Tibial artery (tissue), 4 donors: ENCODE data around the gene RHBDD2.
A peak's percentile ranks its signal among the peaks of the same experiment; 100 is the strongest.
"Not testable (repeated sequence)": the region's sequence is repeated elsewhere in the genome, so short reads cannot be mapped to it uniquely, and the experiment has no call there.

Experiments used
- DNase-seq, 2 donors: peaks; one replicate each; pipeline ENCODE4 v3.0.0-alpha.2; 2019
- H3K27ac ChIP-seq, 2 donors: fragments of 200-600 bp; sonication (generic) in 1 of 2; 1 replicate in 1 of 2; 2 replicates in 1 of 2; pipeline ENCODE4 v1.5.1; 2018 to 2019; ENCODE audit warnings: mild to moderate bottlenecking in 1 of 2
- H3K27me3 ChIP-seq, 2 donors: fragments of 200-600 bp; sonication (generic) in 1 of 2; one replicate each; pipeline versions ENCODE4 v1.5.1 to v1.6.0; 2016 to 2019
- H3K36me3 ChIP-seq, 3 donors: fragments of 200-600 bp; sonication (generic) in 2 of 3; one replicate each; pipeline ENCODE4 v1.5.1; 2016 to 2019; ENCODE audit warnings: mild to moderate bottlenecking in 2 of 3
- H3K4me1 ChIP-seq, 4 donors: fragments of 200-600 bp; sonication (generic) in 2 of 4; 1 replicate in 3 of 4; 2 replicates in 1 of 4; pipeline ENCODE4 v1.5.1; 2016 to 2019
- H3K4me3 ChIP-seq, 2 donors: fragments of 200-600 bp; sonication (generic) in 1 of 2; 1 replicate in 1 of 2; 2 replicates in 1 of 2; pipeline ENCODE4 v1.5.1; 2018 to 2019; ENCODE audit warnings: mild to moderate bottlenecking in 2 of 2
- H3K9me3 ChIP-seq, 3 donors: fragments of 200-600 bp; sonication (generic) in 1 of 3; one replicate each; pipeline ENCODE4 v1.5.1; 2016 to 2019
- intact Hi-C: fragments of 100-400 bp; cut with DNase I; formaldehyde crosslinking; loops from one replicate; pipeline ENCODE4 v1.15.0; 2023; ENCODE audit warnings: low total_unique reads
- TF ChIP-seq, protein P1 (sequence below), 2 experiments: fragments of 200-600 bp in 1 of 2; fragments of 450-650 bp in 1 of 2; IDR thresholded peaks; one replicate each; pipeline ENCODE4 v1.5.1; 2017 to 2019; ENCODE audit warnings: antibody characterized with exemption in 2 of 2, mild to moderate bottlenecking in 1 of 2, moderate library complexity in 1 of 2

Gene RHBDD2

GRCh38 chr7:75876126-75876881 is 2.5 kb upstream of the RHBDD2 start:
- intact Hi-C loops: no loop called here
- no peaks in the 10 kb centered on the region for H3K27me3 ChIP-seq
- H3K27ac ChIP-seq: no peak overlapping the region
- no peaks in the 10 kb centered on the region for H3K9me3 ChIP-seq
- TF ChIP-seq, protein P1, sequence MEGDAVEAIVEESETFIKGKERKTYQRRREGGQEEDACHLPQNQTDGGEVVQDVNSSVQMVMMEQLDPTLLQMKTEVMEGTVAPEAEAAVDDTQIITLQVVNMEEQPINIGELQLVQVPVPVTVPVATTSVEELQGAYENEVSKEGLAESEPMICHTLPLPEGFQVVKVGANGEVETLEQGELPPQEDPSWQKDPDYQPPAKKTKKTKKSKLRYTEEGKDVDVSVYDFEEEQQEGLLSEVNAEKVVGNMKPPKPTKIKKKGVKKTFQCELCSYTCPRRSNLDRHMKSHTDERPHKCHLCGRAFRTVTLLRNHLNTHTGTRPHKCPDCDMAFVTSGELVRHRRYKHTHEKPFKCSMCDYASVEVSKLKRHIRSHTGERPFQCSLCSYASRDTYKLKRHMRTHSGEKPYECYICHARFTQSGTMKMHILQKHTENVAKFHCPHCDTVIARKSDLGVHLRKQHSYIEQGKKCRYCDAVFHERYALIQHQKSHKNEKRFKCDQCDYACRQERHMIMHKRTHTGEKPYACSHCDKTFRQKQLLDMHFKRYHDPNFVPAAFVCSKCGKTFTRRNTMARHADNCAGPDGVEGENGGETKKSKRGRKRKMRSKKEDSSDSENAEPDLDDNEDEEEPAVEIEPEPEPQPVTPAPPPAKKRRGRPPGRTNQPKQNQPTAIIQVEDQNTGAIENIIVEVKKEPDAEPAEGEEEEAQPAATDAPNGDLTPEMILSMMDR (IDR thresholded peaks at IDR 0.05): no peak
- no peak for DNase-seq
- peaks cover under 1 to 7% (median 2%) of the 10 kb centered on the region in 3 donors for H3K36me3 ChIP-seq
- peaks cover 0 to 30% (median 7%) of the 10 kb centered on the region in 4 donors for H3K4me1 ChIP-seq
- no peak overlapping the region for H3K4me3 ChIP-seq

GRCh38 chr7:75878312-75878768 is 494 bp upstream of the RHBDD2 start:
- H3K27ac ChIP-seq: peak overlapping the region; percentile 79 to 81
- no peak for DNase-seq

DNA sequence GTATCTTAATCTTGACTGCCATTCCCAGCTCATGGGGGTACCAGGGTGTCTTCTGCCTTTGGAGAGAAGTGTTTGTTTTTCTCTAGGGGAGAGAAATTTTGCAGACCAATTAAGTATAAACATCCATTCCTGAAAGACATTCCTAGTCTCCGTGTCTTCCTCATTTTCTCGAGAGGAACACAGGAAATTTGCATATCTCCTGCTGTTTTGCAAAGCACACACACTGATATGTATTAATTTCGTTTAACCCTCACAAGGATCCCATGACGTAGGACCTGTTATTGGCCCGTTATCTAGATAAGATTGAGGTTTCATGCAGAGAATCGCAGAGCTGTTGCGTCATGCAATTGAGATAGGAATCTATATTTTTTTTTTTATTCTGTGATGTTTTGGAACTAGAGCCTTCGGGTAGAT is 944 bp downstream of the RHBDD2 start:
- Histone ChIP-seq H3K4me3 (peak overlapping the region; percentile 78 to 96), H3K27me3 (no peaks in the 10 kb centered on the region), H3K36me3 (peaks cover 32 to 42% (median 36%) of the 10 kb centered on the region in 3 donors), H3K27ac (peak overlapping the region; percentile 73 to 81), H3K4me1 (peaks cover 0 to 24% (median 7%) of the 10 kb centered on the region in 4 donors), H3K9me3 (no peaks in the 10 kb centered on the region)
- no peak for DNase-seq
- TF ChIP-seq, protein P1 (IDR thresholded peaks at IDR 0.05): no peak
- intact Hi-C loops: no loop called here

More at GRCh38 chr7:75878312-75878768, 494 bp upstream of the RHBDD2 start:
- Histone ChIP-seq H3K27me3 (no peaks in the 10 kb centered on the region), H3K4me3 (peak overlapping the region; percentile 78 to 96), H3K4me1 (peaks cover 0 to 24% (median 7%) of the 10 kb centered on the region in 4 donors), H3K9me3 (no peaks in the 10 kb centered on the region), H3K36me3 (peaks cover 21 to 27% (median 21%) of the 10 kb centered on the region in 3 donors)
- TF ChIP-seq, protein P1 (IDR thresholded peaks at IDR 0.05): no peak
- intact Hi-C loops: no loop called here

DNA sequence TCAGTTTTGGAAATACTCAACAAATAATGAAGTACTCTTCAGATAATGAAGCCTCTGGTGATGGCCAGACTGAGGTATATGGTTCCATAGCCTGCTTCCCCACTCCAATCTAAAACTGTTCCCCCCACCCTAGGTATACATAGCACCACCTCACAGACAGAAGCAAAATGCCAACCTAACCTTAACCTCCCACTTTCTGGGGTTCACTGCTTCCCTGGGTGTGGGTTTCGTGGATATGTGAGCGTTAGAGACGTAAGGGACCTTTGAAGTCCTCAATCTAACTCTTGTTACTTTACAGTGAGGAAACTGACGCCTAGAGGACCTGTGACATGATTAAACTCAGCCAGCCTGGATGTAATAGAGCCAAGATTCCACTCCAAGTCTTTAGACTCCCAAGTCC is 1.4 kb downstream of the RHBDD2 start:
- Histone ChIP-seq H3K36me3 (peaks cover 32 to 46% (median 40%) of the 10 kb centered on the region in 3 donors), H3K9me3 (no peaks in the 10 kb centered on the region), H3K4me3 (peak overlapping the region in 1 of 2 donors; percentile 78), H3K27me3 (no peaks in the 10 kb centered on the region), H3K4me1 (peaks cover 0 to 24% (median 7%) of the 10 kb centered on the region in 4 donors), H3K27ac (peak overlapping the region in 1 of 2 donors; percentile 81)
- intact Hi-C loops: no loop called here
- TF ChIP-seq, protein P1 (IDR thresholded peaks at IDR 0.05): no peak
- DNase-seq: no peak

DNA sequence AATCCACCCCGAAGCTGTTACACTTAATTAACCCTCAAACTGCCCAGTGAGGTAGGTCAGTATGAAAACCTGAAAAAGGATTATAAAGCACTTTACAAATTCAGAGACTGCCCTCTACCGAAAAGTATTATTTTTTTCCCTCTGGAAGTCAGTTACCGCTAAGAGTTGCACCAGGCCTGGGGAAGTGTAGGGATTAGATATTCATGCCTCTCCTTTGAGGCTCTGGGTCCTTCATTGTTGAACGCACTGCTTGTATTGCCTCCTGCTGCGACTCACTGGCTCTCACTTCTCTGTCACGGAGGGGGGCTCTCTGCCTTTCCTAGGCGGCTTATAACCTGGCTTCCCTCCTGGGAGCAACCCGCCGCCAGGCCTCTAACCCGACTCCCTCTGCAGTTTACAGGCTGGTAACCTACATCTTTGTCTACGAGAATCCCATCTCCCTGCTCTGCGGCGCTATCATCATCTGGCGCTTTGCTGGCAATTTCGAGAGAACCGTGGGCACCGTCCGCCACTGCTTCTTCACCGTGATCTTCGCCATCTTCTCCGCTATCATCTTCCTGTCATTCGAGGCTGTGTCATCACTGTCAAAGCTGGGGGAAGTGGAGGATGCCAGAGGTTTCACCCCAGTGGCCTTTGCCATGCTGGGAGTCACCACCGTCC is 2.7 kb downstream of the RHBDD2 start:
- TF ChIP-seq, protein P1 (IDR thresholded peaks at IDR 0.05): no peak
- no peak for DNase-seq
- H3K9me3 ChIP-seq: no peaks in the 10 kb centered on the region
- no peak overlapping the region for H3K27ac ChIP-seq
- intact Hi-C loops: no loop called here
- peaks cover 0 to 24% (median 7%) of the 10 kb centered on the region in 4 donors for H3K4me1 ChIP-seq
- H3K27me3 ChIP-seq: no peaks in the 10 kb centered on the region
- H3K4me3 ChIP-seq: no peak overlapping the region
- peaks cover 32 to 60% (median 54%) of the 10 kb centered on the region in 3 donors for H3K36me3 ChIP-seq

DNA sequence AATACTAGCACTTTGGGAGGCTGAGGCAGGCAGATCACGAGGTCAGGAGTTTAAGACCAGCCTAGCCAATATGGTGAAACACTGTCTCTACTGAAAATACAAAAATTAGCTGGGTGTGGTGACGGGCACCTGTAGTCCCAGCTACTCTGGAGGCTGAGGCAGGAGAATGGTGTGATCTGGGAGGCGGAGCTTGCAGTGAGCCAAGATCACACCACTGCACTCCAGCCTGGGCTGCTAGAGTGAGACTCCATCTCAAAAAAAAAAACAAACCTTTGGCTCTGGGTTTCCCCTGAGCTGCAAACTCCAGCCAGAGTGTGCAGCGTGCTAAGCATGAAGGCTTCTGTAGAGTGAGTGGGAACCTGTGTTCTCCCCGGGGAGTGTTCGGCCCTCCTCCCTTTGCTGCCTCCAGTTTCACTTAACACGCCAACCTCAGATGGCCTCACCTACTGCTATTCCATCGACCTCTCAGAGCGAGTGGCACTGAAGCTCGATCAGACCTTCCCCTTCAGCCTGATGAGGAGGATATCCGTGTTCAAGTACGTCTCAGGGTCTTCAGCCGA is 4.5 kb downstream of the RHBDD2 start:
- H3K9me3 ChIP-seq, H3K27me3 ChIP-seq, H3K4me3 ChIP-seq, H3K27ac ChIP-seq, DNase-seq, intact Hi-C loops: not testable (repeated sequence)
- H3K36me3 ChIP-seq: peaks cover 32 to 77% (median 61%) of the 10 kb centered on the region in 3 donors
- peaks cover 0 to 18% (median 8%) of the 10 kb centered on the region in 4 donors for H3K4me1 ChIP-seq
